ENCODE results near the gene NCEH1. TPM values are rescaled to one million over a fixed set of nuclear protein-coding genes. Genes with fewer than 3 reads are reported as not detected.

Gene NCEH1
- total and polyA plus RNA-seq, 2 of the 4 experiments (the other 2 are of a cell fraction), result 22.3 to 23.3 TPM

Small RNA genes within 50 kb of the gene (microRNA-seq; reads per million reads assigned to microRNA genes)
- gene RNU6-547P (ENCODE audit: insufficient read depth, insufficient read length), result not detected

Small RNA genes within 50 kb of the gene (small RNA-seq; reads per million reads assigned to genes)
- gene RNU6-547P, result 0 reads per million in 5 experiments

Other genes with a start within 250 kb of the NCEH1 start
- gene TNFSF10, start 187.6 kb downstream of the NCEH1 start, total RNA-seq (2012; rRNA removed), result 1.1 and 1.3 TPM in 2 replicates
- gene TNFSF10, start 187.6 kb downstream of the NCEH1 start, polyA plus RNA-seq (2012; rRNA removed), result 0.63 and 0.79 TPM in 2 replicates
- gene ECT2, start 39.7 kb upstream of the NCEH1 start, total RNA-seq (2012; rRNA removed), result 37.8 and 55.8 TPM in 2 replicates
- 14.3 and 18.1 TPM in 2 replicates for gene ECT2, start 39.7 kb upstream of the NCEH1 start, polyA plus RNA-seq (2012; rRNA removed)

Measured in IMR-90 (cell line).